AG04450 (cell line): ENCODE measurements around the gene PPP1R2C. TPM values are rescaled to one million over a fixed set of nuclear protein-coding genes. Genes with fewer than 3 reads are reported as not detected.

ENCODE experiments used
- CTCF ChIA-PET: fragments of 300-600, 350-600 bp; formaldehyde crosslinking; extraction: SDS; loops from one replicate; lab custom pipeline; 2022; ENCODE audit warnings: antibody characterized with exemption, inconsistent platforms; lab: Charles Lee
- POLR2A ChIA-PET: fragments of 350-600 bp; formaldehyde crosslinking; extraction: SDS; loops from one replicate; lab custom pipeline; 2021; ENCODE audit warnings: antibody characterized with exemption, inconsistent platforms; lab: Yijun Ruan, JAX
- DNase-seq: peaks from one replicate; pipeline ENCODE4 v3.0.0-alpha.2; 2011; ENCODE audit warnings: low read depth, low spot score
- H3K27ac ChIP-seq: one replicate; pipeline ENCODE4 v1.5.1; 2012; ENCODE audit warnings: low read depth, low read length, control low read depth
- H3K27me3 ChIP-seq: one replicate; pipeline ENCODE4 v1.6.0; 2012; ENCODE audit warnings: low read length; ENCODE audit not compliant: control insufficient read depth, insufficient read depth
- H3K4me3 ChIP-seq: 2 replicates; pipeline ENCODE4 v1.5.1; 2011; ENCODE audit warnings: mild to moderate bottlenecking, low read depth, low read length, control low read depth
- H3K9me3 ChIP-seq: 2 replicates; pipeline ENCODE4 v1.5.1; 2012; ENCODE audit warnings: low read length; ENCODE audit not compliant: control insufficient read depth, insufficient read depth
- polyA plus RNA-seq: library from polyadenylated mRNA; depleted of rRNA; stranded (reverse); fragments of >200 nt; gene quantifications from 2 replicates; pipeline ENCODE4 v1.2.3, GENCODE V29; 2011
- TF ChIP-seq, protein P1 (sequence below): IDR thresholded peaks from 2 replicates; pipeline ENCODE4 v1.5.1; 2011; ENCODE audit warnings: low read depth, low read length, control low read depth, inconsistent platforms

PPP1R2C gene
- polyA plus RNA-seq, 1 experiment = not detected

DNA sequence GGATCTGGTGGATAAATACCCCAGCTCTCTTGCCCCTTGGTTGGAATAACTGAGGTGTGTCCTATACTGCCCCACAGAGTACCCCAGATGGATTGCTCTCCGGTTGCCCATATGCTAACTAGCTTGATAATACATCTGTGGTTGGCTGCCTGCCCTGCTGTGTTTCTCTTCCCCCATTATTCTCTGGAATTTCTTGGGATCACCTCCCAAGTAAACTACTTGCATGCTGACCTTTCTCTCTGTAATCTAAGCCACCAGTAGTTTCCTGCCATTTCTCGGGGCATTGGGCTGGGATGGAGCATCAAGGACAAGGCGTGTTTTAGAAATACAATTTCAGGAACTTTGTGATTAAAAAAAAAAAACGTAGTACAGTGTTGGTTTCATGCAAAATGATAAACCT is 25.2 kb downstream of the PPP1R2C start:
- POLR2A ChIA-PET = no interaction called here
- Histone ChIP-seq H3K9me3 (no peaks in the 10 kb centered on the region), H3K4me3 (no peak overlapping the region), H3K27ac (no peak overlapping the region), H3K27me3 (no peaks in the 10 kb centered on the region)
- CTCF ChIA-PET = no interaction called here
- DNase-seq = no peak
- TF ChIP-seq, protein P1, sequence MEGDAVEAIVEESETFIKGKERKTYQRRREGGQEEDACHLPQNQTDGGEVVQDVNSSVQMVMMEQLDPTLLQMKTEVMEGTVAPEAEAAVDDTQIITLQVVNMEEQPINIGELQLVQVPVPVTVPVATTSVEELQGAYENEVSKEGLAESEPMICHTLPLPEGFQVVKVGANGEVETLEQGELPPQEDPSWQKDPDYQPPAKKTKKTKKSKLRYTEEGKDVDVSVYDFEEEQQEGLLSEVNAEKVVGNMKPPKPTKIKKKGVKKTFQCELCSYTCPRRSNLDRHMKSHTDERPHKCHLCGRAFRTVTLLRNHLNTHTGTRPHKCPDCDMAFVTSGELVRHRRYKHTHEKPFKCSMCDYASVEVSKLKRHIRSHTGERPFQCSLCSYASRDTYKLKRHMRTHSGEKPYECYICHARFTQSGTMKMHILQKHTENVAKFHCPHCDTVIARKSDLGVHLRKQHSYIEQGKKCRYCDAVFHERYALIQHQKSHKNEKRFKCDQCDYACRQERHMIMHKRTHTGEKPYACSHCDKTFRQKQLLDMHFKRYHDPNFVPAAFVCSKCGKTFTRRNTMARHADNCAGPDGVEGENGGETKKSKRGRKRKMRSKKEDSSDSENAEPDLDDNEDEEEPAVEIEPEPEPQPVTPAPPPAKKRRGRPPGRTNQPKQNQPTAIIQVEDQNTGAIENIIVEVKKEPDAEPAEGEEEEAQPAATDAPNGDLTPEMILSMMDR = no peak

DNA sequence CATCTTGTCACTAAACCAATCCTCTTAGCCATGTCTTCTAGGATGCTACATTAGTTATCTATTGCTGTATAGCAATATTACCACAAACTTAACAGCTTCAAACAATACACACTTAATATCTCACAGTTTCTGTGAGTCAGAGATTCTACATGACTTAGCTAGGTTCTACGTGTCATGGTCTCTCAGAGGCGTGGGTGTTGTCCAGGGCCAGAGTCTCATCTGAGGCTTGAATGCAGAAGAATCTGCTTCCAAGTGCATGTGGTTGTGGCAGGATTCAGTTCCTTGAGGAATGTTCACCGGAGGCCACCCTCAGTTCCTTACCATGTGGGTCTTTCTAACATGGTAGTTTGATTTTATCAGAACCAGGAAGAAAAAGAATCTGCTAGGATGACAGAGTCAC is 26.4 kb downstream of the PPP1R2C start:
- Histone ChIP-seq H3K27me3 (no peaks in the 10 kb centered on the region), H3K4me3 (no peak overlapping the region), H3K27ac (no peak overlapping the region), H3K9me3 (no peaks in the 10 kb centered on the region)
- no peak for DNase-seq
- TF ChIP-seq, protein P1 = no peak
- CTCF ChIA-PET = no interaction called here
- POLR2A ChIA-PET = no interaction called here

DNA sequence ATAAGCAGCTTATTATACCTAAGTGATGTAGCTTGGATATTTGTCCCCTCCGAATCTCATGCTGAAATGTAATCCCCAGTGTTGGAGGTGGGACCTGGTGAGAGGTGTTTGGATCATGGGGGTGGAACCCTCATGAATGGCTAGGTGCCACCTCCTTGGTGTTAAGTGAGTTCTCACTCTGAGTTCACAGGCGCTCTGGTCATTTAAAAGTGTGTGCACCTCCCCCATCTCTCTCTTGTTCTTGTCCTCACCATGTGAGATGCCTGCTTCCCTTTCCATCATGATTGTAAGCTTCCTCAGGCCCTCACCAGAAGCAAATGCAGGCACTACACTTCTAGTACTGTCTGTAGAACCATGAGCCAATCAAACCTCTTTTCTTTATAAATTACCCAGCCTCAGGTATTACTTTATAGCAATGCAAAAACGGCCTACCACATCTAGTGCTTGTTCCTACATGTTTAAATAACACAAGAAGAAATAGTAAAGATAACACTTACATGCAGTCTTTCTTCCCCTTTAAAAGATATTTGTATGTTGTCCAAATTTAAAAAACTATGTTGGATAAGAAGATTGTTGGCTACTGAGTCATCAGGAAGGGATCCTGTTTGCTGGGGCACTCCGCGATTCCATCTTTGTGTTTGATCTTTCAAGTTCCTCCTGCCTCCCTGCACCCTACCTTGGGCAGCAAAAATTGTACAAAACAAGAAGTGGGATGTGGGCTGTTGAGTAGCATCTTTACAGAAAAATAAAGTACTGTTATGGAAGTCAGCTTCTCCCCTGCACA is 29.7 kb downstream of the PPP1R2C start:
- no peaks in the 10 kb centered on the region for H3K9me3 ChIP-seq
- TF ChIP-seq, protein P1 = no peak
- DNase-seq = no peak
- no peak overlapping the region for H3K27ac ChIP-seq
- H3K4me3 ChIP-seq = no peak overlapping the region
- H3K27me3 ChIP-seq = no peaks in the 10 kb centered on the region
- CTCF ChIA-PET = no interaction called here
- POLR2A ChIA-PET = no interaction called here

DNA sequence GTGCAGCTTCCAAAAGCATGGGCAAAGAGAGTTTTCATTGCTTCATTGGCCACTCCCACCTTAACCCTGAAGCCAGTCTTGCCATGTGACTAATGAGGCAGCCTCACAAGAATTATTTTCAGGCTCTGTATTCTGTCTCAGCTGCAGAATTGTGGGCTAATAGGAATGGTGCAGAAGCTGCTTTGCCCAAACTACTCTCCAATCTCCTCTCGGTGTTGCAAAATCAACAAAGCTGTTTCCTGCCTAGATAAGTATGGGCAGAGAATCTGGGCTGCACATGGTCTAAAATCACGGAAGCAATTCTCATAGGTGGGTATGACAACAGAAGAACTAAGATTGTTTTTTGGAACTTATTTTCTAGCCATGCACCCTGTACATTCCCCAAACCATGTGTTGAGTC is 31.4 kb downstream of the PPP1R2C start:
- POLR2A ChIA-PET = no interaction called here
- no peak overlapping the region for H3K4me3 ChIP-seq

DNA sequence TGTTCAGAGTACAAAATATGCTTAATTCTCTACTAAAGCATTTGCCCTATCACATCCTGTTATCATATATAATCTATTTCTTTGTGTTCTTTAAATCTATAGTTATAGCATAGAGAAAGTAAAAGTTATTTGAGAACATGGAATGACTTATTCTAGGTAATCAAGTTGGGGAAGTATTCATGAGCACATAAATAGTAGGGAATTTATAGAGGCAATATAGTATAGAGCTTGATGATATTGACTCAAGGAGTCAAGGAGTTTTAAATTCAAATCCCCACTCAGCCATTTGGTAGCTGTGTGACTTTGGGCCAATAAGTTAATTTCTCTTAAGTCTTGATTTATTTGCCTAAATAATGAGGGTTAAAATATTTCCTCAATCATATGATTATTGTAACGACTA is 37.5 kb downstream of the PPP1R2C start:
- ChIA-PET POLR2A (no interaction called here), CTCF (no interaction called here)
- no peak for DNase-seq
- H3K9me3 ChIP-seq = no peaks in the 10 kb centered on the region
- TF ChIP-seq, protein P1 = no peak
- no peak overlapping the region for H3K27ac ChIP-seq
- H3K4me3 ChIP-seq = no peak overlapping the region
- no peaks in the 10 kb centered on the region for H3K27me3 ChIP-seq

More for the DNA sequence above, 31.4 kb downstream of the PPP1R2C start:
- Histone ChIP-seq H3K27me3 (no peaks in the 10 kb centered on the region), H3K9me3 (no peaks in the 10 kb centered on the region), H3K27ac (no peak overlapping the region)
- TF ChIP-seq, protein P1 = no peak
- CTCF ChIA-PET = no interaction called here
- DNase-seq = no peak
